HG02885 (cell line): ENCODE data around the gene SF3A1.
"Not testable (repeated sequence)": the region's sequence is repeated elsewhere in the genome, so short reads cannot be mapped to it uniquely, and the experiment has no call there.

Experiments
- ATAC-seq: cut with Tn5 transposase; IDR thresholded peaks from one replicate; pipeline ENCODE4 v1.9.1; 2021; ENCODE audit warnings: mild to moderate bottlenecking; ENCODE audit not compliant: unreplicated experiment, poor library complexity

Gene SF3A1, protein sequence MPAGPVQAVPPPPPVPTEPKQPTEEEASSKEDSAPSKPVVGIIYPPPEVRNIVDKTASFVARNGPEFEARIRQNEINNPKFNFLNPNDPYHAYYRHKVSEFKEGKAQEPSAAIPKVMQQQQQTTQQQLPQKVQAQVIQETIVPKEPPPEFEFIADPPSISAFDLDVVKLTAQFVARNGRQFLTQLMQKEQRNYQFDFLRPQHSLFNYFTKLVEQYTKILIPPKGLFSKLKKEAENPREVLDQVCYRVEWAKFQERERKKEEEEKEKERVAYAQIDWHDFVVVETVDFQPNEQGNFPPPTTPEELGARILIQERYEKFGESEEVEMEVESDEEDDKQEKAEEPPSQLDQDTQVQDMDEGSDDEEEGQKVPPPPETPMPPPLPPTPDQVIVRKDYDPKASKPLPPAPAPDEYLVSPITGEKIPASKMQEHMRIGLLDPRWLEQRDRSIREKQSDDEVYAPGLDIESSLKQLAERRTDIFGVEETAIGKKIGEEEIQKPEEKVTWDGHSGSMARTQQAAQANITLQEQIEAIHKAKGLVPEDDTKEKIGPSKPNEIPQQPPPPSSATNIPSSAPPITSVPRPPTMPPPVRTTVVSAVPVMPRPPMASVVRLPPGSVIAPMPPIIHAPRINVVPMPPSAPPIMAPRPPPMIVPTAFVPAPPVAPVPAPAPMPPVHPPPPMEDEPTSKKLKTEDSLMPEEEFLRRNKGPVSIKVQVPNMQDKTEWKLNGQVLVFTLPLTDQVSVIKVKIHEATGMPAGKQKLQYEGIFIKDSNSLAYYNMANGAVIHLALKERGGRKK

GRCh38 chr22:30356449-30357235 lies at the start of gene SF3A1, which contains the start of gene CCDC157:
Gene SF3A1, minus strand, starts transcription at chr22:30356894. Its CDS starts 102 bp downstream, at chr22:30356792.
Gene CCDC157, plus strand, starts transcription at chr22:30357007. Its CDS starts 8,994 bp downstream, at chr22:30366001.
- ATAC-seq, result peak; percentile 96

GRCh38 chr22:30406400-30406799 lies 49.7 kb upstream of the SF3A1 start:
- no peak for ATAC-seq

GRCh38 chr22:30405731-30406130 lies 49.0 kb upstream of the SF3A1 start:
- ATAC-seq, result no peak

DNA sequence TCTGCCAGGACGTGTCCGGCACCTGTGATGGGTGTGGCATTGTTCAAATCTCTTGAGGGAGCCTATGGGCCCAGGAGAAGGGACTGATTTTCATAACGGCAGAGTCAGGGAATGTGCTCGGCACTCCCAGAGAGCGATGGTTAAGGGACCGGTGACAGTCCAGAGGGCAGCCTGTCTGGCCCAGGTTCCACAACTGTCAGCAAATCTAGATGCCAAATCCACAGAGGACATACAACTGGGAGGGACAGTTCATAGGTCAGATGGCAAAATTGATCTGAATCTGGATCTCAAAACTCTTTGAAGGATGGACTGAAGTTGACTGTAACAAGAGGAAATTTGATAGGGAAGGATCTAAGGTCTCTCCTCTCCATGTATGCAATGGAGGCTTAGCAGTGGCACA lies 47.6 kb upstream of the SF3A1 start:
- no peak for ATAC-seq

DNA sequence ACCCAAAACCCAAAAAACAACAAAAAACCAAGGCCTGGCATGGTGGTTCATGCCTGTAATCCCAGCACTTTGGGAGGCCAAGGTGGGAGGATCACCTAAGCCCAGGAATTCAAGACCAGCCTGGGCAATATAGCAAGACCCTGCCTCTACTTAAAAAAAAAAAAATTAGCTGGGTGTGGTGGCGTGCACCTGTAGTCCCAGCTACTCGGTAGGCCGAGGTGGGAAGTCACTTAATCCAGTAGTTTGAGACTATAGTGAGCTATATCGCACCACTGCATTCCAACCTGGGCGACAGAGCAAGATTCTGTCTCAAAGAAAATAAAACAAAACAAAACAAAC lies 46.0 kb upstream of the SF3A1 start:
- not testable (repeated sequence) for ATAC-seq

DNA sequence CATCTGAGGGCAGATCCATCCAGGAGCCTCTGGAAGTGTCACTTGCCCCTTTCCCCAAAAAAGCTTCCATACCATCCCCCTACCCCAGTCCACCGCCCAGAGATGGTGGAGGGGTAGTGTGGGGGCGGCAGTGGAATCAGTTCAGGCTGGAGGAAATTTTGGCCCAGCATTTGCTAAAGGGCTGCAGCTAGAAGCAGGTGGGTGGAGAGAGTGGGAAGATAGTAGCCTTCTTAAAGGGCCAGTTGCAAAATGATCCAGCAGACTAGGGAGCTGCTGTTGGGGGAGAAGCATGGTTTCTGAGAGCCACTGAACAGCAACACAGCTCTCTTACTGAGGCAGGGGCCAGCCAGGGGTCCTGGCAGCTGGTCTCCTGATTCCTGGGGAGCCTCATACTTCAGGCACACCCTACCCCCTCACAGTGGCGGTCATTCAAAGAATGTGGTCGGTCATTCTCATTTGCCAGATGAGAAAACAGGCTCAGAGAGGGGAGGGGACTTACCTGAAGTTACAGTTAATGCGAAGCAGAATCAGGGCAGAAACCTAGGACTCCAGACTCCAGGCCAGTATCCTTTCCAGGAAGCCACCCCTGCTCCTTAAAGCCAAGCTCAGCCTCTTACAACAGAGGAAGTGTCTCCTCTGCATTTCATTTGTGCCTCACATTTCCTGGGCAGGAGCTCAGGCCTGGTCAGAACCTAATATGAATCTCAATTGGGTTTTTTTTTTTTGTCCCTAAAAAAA lies 45.5 kb upstream of the SF3A1 start:
- no peak for ATAC-seq

GRCh38 chr22:30401024-30401423 lies 44.3 kb upstream of the SF3A1 start:
- not testable (repeated sequence) for ATAC-seq

GRCh38 chr22:30400159-30400558 lies 43.5 kb upstream of the SF3A1 start:
- no peak for ATAC-seq

DNA sequence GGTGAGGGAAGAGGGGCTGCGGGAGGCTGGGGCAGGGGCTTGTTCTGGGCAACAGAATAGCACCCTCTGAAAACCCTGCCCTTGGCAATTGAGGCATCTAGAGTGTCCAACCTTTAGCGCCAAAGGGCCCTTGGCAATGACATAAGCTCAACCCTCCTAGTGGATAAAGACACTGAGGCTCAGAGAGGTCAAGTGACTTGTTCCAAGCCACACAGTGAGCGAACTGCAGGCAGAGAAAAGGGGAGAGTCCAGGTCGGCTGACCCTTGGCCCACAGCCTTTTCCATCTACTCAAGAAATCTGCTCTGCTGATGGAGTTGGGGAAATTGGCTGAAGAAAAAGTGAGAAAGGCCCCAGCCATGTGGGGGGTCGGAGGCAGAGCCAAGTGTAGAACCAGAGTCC lies 43.0 kb upstream of the SF3A1 start:
- no peak for ATAC-seq

GRCh38 chr22:30398685-30399680 lies 42.3 kb upstream of the SF3A1 start:
- no peak for ATAC-seq

- no peak for ATAC-seq
Measured at GRCh38 chr22:30397656-30398635, 41.3 kb upstream of the SF3A1 start.

- ATAC-seq, result no peak
Measured at GRCh38 chr22:30396871-30397655, 40.4 kb upstream of the SF3A1 start, which contains the start of gene SEC14L2. Gene SEC14L2, plus strand, starts transcription at chr22:30397018. Its CDS starts 99 bp downstream, at chr22:30397117.

DNA sequence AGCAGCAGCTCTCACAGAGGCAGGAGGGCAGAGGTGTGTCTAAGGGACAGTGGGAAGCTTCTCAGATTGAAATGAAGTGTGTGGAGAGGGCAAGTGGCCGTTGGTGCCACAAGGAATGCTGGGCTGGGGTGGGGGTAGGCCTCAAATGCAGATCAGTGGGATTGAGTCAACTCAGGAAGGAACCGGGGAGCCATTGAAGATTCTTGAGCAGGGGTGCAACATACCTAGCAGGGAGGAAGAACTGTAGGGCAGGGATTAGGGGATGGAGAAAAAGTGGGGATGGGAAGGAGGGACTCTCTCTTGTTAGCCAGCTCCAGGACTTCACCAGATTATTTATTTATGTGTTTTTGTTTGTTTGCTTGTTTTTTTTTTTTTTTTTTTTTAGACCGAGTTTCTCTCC lies 37.2 kb upstream of the SF3A1 start:
- no peak for ATAC-seq

GRCh38 chr22:30393322-30393680 lies 36.6 kb upstream of the SF3A1 start:
- no peak for ATAC-seq

GRCh38 chr22:30392661-30393321 lies 36.1 kb upstream of the SF3A1 start:
- no peak for ATAC-seq

DNA sequence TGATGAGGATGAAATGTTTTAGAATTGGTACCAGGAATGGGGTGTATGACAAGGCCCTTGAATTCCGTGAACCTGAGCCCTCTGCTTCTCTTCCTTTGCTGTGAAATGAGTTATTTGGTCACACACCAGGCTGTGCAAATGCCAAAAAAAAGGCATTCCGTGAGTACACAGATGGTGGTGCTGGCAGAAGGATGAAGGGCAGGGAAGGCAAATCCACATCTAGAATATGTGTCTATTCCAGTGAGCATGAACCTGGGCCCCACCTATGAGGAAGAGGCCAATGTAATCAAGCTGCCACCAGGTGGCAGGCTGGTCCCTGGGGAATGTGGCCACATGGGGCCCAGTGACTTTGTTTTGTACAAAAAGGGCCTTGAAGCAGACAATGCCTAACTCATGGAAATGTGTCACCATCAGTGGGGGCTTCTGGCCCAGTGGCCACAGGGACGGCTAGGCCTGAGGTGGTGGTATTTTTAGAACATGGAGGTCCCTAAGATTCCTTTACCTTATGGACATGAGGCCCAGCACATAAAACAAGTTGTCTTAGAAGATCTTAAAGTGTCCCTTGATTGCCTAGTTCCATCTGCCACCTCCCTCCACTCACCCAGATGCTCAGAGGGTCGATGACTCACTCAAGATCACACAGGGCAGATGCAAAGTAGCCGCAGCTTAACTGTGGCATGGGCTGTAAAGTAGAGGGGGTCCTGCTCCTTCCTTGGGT lies 34.4 kb upstream of the SF3A1 start:
- ATAC-seq, result no peak
